HG03064 (cell line): ENCODE measurements around the gene IRX2.

Source experiments
- ATAC-seq: cut with Tn5 transposase; IDR thresholded peaks from one replicate; pipeline ENCODE4 v1.9.1; 2021; ENCODE audit warnings: low read depth; ENCODE audit not compliant: unreplicated experiment

The IRX2 gene

GRCh38 chr5:2721385-2722138, 29.9 kb downstream of the IRX2 start:
- ATAC-seq, result no peak

GRCh38 chr5:2719332-2719731, 32.1 kb downstream of the IRX2 start:
- ATAC-seq, result no peak

- no peak for ATAC-seq
These were observed 33.4 kb downstream of the IRX2 start for GRCh38 chr5:2718115-2718514.

- no peak for ATAC-seq
These were observed 35.6 kb downstream of the IRX2 start for GRCh38 chr5:2715856-2716255.

- ATAC-seq, result no peak
These were observed 36.7 kb downstream of the IRX2 start for GRCh38 chr5:2714805-2715204.

GRCh38 chr5:2714026-2714425, 37.5 kb downstream of the IRX2 start:
- no peak for ATAC-seq

- no peak for ATAC-seq
These were observed 39.7 kb downstream of the IRX2 start for GRCh38 chr5:2711446-2712425.

GRCh38 chr5:2710910-2711309, 40.6 kb downstream of the IRX2 start:
- no peak for ATAC-seq

- ATAC-seq, result no peak
These were observed 41.3 kb downstream of the IRX2 start for GRCh38 chr5:2709976-2710689.

GRCh38 chr5:2708751-2709150, 42.7 kb downstream of the IRX2 start:
- no peak for ATAC-seq

- no peak for ATAC-seq
These were observed 43.3 kb downstream of the IRX2 start for GRCh38 chr5:2708132-2708531.

GRCh38 chr5:2705861-2706260, 45.6 kb downstream of the IRX2 start:
- no peak for ATAC-seq

GRCh38 chr5:2704806-2705645, 46.5 kb downstream of the IRX2 start:
- ATAC-seq, result no peak

- ATAC-seq, result no peak
These were observed 47.4 kb downstream of the IRX2 start for GRCh38 chr5:2704111-2704510.

- ATAC-seq, result no peak
These were observed 47.9 kb downstream of the IRX2 start for GRCh38 chr5:2703615-2704014.

- ATAC-seq, result no peak
These were observed 48.4 kb downstream of the IRX2 start for GRCh38 chr5:2703041-2703440.

- no peak for ATAC-seq
These were observed 49.2 kb downstream of the IRX2 start for GRCh38 chr5:2702096-2702879.

GRCh38 chr5:2701592-2701991, 49.9 kb downstream of the IRX2 start:
- no peak for ATAC-seq

GRCh38 chr5:2700876-2701275, 50.6 kb downstream of the IRX2 start:
- no peak for ATAC-seq
